Keratinocyte (primary cell): ENCODE data around the gene SOWAHC. TPM values are rescaled to one million over a fixed set of nuclear protein-coding genes. Genes with fewer than 3 reads are reported as not detected.

ENCODE experiments used
- DNase-seq: peaks from one replicate; pipeline ENCODE4 v3.0.0-alpha.2; 2011; ENCODE audit warnings: low read depth, missing footprints, low spot score
- FAIRE-seq: peaks from 2 replicates; lab custom pipeline; 2011; peaks lifted over from hg19 to GRCh38; lab: Jason Lieb, UNC
- H2AFZ ChIP-seq: 2 replicates; pipeline ENCODE4 v1.6.0; 2012; ENCODE audit warnings: low read length, control low read depth, inconsistent platforms; ENCODE audit not compliant: control insufficient read depth
- H3K27ac ChIP-seq: 2 replicates; pipeline ENCODE4 v1.5.1; 2011; ENCODE audit warnings: low read length; ENCODE audit not compliant: control insufficient read depth, insufficient read depth
- H3K27me3 ChIP-seq: 3 replicates; pipeline ENCODE4 v1.6.0; 2011; ENCODE audit warnings: low read length; ENCODE audit not compliant: control insufficient read depth, insufficient read depth; ENCODE audit errors: extremely low read depth
- H3K36me3 ChIP-seq, 2 experiments: 2 replicates in 1 of 2; 3 replicates in 1 of 2; pipeline ENCODE4 v1.5.1; 2011; ENCODE audit warnings: low read length in 2 of 2, mild to moderate bottlenecking in 1 of 2; ENCODE audit not compliant: control insufficient read depth in 2 of 2, insufficient read depth in 2 of 2; ENCODE audit errors: extremely low read depth in 1 of 2
- H3K4me1 ChIP-seq: 3 replicates; pipeline ENCODE4 v1.5.1; 2011; ENCODE audit warnings: low read length; ENCODE audit not compliant: control insufficient read depth, insufficient read depth; ENCODE audit errors: extremely low read depth
- H3K4me2 ChIP-seq: 3 replicates; pipeline ENCODE4 v1.6.0; 2011; ENCODE audit warnings: low read depth, low read length; ENCODE audit not compliant: control insufficient read depth, insufficient read depth; ENCODE audit errors: extremely low read depth
- H3K4me3 ChIP-seq, 3 experiments: fragments of 200-600 bp in 1 of 3; sonication (generic) in 1 of 3; 2 replicates in 2 of 3; 3 replicates in 1 of 3; pipeline ENCODE4 v1.5.1; 2011 to 2016; ENCODE audit warnings: low read length in 3 of 3, mild to moderate bottlenecking in 3 of 3, control low read depth in 2 of 3, inconsistent platforms in 1 of 3, low read depth in 1 of 3, mixed read lengths in 1 of 3, mixed run types in 1 of 3, moderate library complexity in 1 of 3; ENCODE audit not compliant: control insufficient read depth in 2 of 3, insufficient read depth in 2 of 3; ENCODE audit errors: extremely low read depth in 1 of 3
- H3K79me2 ChIP-seq: 2 replicates; pipeline ENCODE4 v1.6.0; 2012; ENCODE audit warnings: low read length; ENCODE audit not compliant: control insufficient read depth, insufficient read depth
- H3K9ac ChIP-seq: 3 replicates; pipeline ENCODE4 v1.6.0; 2011; ENCODE audit warnings: low read length; ENCODE audit not compliant: control insufficient read depth, insufficient read depth; ENCODE audit errors: extremely low read depth
- H3K9me1 ChIP-seq: 3 replicates; pipeline ENCODE4 v1.6.0; 2011; ENCODE audit warnings: low read length; ENCODE audit not compliant: control insufficient read depth, insufficient read depth; ENCODE audit errors: extremely low read depth
- H3K9me3 ChIP-seq: 2 replicates; pipeline ENCODE4 v1.5.1; 2012; ENCODE audit warnings: low read depth, low read length; ENCODE audit not compliant: control insufficient read depth
- H4K20me1 ChIP-seq: 3 replicates; pipeline ENCODE4 v1.6.0; 2011; ENCODE audit warnings: low read length; ENCODE audit not compliant: control insufficient read depth, insufficient read depth; ENCODE audit errors: extremely low read depth
- EZH2 ChIP-seq: IDR thresholded peaks from one replicate; pipeline ENCODE4 v1.6.1; 2012; ENCODE audit warnings: inconsistent platforms, mild to moderate bottlenecking, low read length, moderate library complexity
- dilution Hi-C: fragments of 300-500 bp; cut with MboI; formaldehyde crosslinking; loops from one replicate; pipeline ENCODE4 v1.7.0; 2020; ENCODE audit warnings: low sequenced_read_pairs; ENCODE audit not compliant: extremely low pct_ligation_motif_present
- polyA plus RNA-seq, 5 experiments: library from polyadenylated mRNA; depleted of rRNA in 3 of 5; stranded (reverse) in 3 of 5; stranded (forward) in 1 of 5; unstranded in 1 of 5; fragments of >200 nt; gene quantifications; 1 replicate in 1 of 5; 2 replicates in 3 of 5; 3 replicates in 1 of 5; pipeline versions ENCODE4 v1.2.1 to v1.2.3, GENCODE V29; 2011 to 2012; ENCODE audit warnings: missing spikeins in 2 of 5, low read depth in 1 of 5, low replicate concordance in 1 of 5
- TF ChIP-seq, protein P1 (sequence below), 3 experiments: IDR thresholded peaks in 1 of 3; conservative IDR thresholded peaks in 1 of 3; optimal IDR thresholded peaks in 1 of 3; 2 replicates in 2 of 3; 3 replicates in 1 of 3; pipeline versions ENCODE3 to v1.5.1; 2011; ENCODE audit warnings: low read length in 3 of 3, mild to moderate bottlenecking in 3 of 3, moderate library complexity in 2 of 3, control low read depth in 1 of 3, inconsistent platforms in 1 of 3; ENCODE audit not compliant: insufficient read depth in 2 of 3; ENCODE audit errors: extremely low read depth in 1 of 3

The SOWAHC gene
- polyA plus RNA-seq, 1 donor (not counting 4 experiments of a cell fraction or from before 2014, with no cell fraction given) = 22.3 TPM

DNA sequence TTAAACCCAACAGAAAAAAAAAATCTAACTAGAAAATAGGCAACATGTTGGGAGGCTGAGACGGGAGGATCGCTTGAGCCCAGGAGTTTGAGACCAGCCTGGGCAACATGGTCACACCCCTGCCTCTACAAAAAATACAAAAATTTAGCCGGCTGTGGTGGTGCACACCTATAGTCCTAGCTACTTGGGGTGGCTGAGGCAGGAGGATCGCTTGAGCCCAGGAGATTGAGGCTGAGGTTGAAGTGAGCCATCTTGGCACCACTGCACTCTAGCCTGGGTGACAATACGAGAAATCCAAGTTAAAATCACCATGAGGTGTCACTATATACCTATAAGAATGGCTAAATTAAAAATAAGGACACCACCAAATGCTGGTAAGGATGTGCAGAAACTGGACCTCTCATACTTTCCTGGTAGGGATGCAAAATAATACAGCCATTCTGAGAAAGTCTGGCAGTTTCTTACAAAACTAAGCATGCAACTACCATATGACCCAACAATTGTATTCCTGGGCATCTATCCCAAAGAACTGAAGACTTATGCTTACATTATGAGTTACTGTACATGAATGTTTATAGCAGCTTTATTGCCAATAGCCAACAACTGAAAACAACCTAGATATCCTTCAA lies 2.6 kb upstream of the SOWAHC start:
- Histone ChIP-seq H3K27me3 (no peaks in the 10 kb centered on the region), H3K9me3 (no peaks in the 10 kb centered on the region), H4K20me1 (no peaks in the 10 kb centered on the region), H3K9ac (peak overlapping the region; percentile 91), H3K36me3 (no peaks in the 10 kb centered on the region), H3K9me1 (no peaks in the 10 kb centered on the region), H2AFZ (no peak overlapping the region), H3K79me2 (peaks cover 90% of the 10 kb centered on the region), H3K4me1 (peaks cover 43% of the 10 kb centered on the region), H3K27ac (peak overlapping the region; percentile 93), H3K4me3 (peak overlapping the region in 2 of 3 experiments; percentile 98 to 100), H3K4me2 (peak overlapping the region; percentile 94)
- TF ChIP-seq, protein P1, sequence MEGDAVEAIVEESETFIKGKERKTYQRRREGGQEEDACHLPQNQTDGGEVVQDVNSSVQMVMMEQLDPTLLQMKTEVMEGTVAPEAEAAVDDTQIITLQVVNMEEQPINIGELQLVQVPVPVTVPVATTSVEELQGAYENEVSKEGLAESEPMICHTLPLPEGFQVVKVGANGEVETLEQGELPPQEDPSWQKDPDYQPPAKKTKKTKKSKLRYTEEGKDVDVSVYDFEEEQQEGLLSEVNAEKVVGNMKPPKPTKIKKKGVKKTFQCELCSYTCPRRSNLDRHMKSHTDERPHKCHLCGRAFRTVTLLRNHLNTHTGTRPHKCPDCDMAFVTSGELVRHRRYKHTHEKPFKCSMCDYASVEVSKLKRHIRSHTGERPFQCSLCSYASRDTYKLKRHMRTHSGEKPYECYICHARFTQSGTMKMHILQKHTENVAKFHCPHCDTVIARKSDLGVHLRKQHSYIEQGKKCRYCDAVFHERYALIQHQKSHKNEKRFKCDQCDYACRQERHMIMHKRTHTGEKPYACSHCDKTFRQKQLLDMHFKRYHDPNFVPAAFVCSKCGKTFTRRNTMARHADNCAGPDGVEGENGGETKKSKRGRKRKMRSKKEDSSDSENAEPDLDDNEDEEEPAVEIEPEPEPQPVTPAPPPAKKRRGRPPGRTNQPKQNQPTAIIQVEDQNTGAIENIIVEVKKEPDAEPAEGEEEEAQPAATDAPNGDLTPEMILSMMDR (optimal IDR thresholded peaks at IDR 0.05 in 1 of 3, IDR thresholded peaks at IDR 0.05 in 1 of 3, conservative IDR thresholded peaks at IDR 0.05 in 1 of 3; ENCODE audit: extremely low read depth in 1 of 3, insufficient read depth in 2 of 3, low read length in 3 of 3) = peak in 1 of 3 experiments; percentile 13
- TF ChIP-seq EZH2 = no peak
- DNase-seq = no peak
- dilution Hi-C loops = no loop called here
- no peak for FAIRE-seq

DNA sequence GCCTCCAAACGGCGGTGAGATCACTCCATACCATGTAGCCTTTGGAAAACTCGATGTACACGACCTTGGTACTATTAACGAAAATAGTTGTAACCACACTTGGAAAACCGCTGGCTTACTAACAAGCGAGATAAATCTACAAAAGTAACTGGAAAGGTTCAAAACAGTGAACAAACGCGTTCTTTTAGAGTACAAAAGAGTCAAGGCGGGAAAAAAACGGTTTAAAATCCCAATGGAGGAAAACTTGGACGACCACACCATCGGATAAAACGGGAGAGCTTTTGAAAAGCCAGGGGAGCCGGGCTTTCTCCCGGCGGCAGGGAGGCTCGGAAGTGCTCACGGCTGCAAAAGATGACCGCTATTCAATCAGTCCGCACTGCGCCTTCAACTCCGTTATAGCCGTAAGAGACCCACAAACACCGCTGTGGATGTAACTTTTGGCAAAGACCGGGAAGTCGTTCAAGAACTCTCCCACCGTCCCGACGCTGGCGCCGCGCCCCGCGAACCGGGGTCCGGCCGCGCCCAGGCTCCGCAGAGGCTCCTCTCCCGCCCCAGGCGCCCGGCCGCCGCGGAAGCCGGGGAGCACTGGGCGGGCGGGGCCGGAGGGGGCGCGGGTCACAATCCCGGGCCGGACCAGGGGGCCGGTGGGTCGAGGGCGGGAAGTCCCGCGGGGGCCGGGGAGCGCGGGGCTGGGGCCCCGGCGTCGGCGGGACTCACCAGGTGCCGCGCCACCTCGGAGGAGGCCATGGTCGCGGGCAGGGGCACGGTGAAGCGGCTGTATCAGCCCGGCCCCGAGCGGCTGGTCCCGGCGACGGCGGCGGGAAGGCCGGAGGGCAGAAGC lies 863 bp upstream of the SOWAHC start:
- H3K9me3 ChIP-seq = no peaks in the 10 kb centered on the region
- peak overlapping the region; percentile 91 for H3K9ac ChIP-seq

More for the DNA sequence above, 863 bp upstream of the SOWAHC start:
- peak overlapping the region; percentile 8 for H2AFZ ChIP-seq
- FAIRE-seq = no peak
- peak overlapping the region; percentile 93 for H3K27ac ChIP-seq
- no peak for DNase-seq
- H3K4me3 ChIP-seq = peak overlapping the region; percentile 77 to 100 (median 98)
- dilution Hi-C loops = no loop called here
- peaks cover 12% of the 10 kb centered on the region for H4K20me1 ChIP-seq
- no peaks in the 10 kb centered on the region for H3K9me1 ChIP-seq
- peaks cover 89% of the 10 kb centered on the region for H3K79me2 ChIP-seq
- H3K4me2 ChIP-seq = peak overlapping the region; percentile 94
- TF ChIP-seq, protein P1 (optimal IDR thresholded peaks at IDR 0.05 in 1 of 3, IDR thresholded peaks at IDR 0.05 in 1 of 3, conservative IDR thresholded peaks at IDR 0.05 in 1 of 3; ENCODE audit: extremely low read depth in 1 of 3, insufficient read depth in 2 of 3, low read length in 3 of 3) = no peak
- no peak for TF ChIP-seq EZH2
- H3K27me3 ChIP-seq = no peaks in the 10 kb centered on the region
- peaks cover 36% of the 10 kb centered on the region for H3K4me1 ChIP-seq
- H3K36me3 ChIP-seq = no peaks in the 10 kb centered on the region
